ENCODE measurements around the gene SUCLG1.

The SUCLG1 gene

DNA sequence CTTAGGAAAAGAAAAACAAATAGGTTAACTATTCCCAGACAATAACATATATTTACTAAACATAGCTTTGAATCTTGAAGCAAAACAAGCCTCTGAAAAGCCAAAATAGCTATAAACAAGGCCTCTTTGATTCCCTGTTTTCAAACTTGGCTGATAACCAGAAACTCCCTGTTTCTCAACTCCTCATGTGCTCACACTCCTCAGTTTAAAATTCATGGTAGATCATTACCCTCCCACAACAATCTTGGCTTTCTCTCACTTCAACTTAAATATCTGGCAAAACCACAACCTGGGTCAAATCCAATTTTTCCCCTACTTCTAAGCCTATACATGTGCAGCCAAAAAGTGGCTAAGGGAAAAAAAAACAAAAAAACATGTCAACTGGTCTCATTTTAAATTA lies 15.6 kb downstream of the SUCLG1 start:
- TF ChIP-seq, protein P1, sequence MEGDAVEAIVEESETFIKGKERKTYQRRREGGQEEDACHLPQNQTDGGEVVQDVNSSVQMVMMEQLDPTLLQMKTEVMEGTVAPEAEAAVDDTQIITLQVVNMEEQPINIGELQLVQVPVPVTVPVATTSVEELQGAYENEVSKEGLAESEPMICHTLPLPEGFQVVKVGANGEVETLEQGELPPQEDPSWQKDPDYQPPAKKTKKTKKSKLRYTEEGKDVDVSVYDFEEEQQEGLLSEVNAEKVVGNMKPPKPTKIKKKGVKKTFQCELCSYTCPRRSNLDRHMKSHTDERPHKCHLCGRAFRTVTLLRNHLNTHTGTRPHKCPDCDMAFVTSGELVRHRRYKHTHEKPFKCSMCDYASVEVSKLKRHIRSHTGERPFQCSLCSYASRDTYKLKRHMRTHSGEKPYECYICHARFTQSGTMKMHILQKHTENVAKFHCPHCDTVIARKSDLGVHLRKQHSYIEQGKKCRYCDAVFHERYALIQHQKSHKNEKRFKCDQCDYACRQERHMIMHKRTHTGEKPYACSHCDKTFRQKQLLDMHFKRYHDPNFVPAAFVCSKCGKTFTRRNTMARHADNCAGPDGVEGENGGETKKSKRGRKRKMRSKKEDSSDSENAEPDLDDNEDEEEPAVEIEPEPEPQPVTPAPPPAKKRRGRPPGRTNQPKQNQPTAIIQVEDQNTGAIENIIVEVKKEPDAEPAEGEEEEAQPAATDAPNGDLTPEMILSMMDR (IDR thresholded peaks at IDR 0.05; ENCODE audit: insufficient read depth, low read length) = no peak
- TF ChIP-seq, protein P2, sequence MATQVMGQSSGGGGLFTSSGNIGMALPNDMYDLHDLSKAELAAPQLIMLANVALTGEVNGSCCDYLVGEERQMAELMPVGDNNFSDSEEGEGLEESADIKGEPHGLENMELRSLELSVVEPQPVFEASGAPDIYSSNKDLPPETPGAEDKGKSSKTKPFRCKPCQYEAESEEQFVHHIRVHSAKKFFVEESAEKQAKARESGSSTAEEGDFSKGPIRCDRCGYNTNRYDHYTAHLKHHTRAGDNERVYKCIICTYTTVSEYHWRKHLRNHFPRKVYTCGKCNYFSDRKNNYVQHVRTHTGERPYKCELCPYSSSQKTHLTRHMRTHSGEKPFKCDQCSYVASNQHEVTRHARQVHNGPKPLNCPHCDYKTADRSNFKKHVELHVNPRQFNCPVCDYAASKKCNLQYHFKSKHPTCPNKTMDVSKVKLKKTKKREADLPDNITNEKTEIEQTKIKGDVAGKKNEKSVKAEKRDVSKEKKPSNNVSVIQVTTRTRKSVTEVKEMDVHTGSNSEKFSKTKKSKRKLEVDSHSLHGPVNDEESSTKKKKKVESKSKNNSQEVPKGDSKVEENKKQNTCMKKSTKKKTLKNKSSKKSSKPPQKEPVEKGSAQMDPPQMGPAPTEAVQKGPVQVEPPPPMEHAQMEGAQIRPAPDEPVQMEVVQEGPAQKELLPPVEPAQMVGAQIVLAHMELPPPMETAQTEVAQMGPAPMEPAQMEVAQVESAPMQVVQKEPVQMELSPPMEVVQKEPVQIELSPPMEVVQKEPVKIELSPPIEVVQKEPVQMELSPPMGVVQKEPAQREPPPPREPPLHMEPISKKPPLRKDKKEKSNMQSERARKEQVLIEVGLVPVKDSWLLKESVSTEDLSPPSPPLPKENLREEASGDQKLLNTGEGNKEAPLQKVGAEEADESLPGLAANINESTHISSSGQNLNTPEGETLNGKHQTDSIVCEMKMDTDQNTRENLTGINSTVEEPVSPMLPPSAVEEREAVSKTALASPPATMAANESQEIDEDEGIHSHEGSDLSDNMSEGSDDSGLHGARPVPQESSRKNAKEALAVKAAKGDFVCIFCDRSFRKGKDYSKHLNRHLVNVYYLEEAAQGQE (IDR thresholded peaks at IDR 0.05; ENCODE audit: insufficient replicate concordance, low read depth) = no peak
- no peak for TF ChIP-seq GABPA (IDR thresholded peaks at IDR 0.05; ENCODE audit: low read depth)
- no peak for TF ChIP-seq SPI1 (IDR thresholded peaks at IDR 0.05; ENCODE audit: borderline replicate concordance, low read depth)
- no peak overlapping the region for H3K4me3 ChIP-seq (replicated peaks; ENCODE audit: insufficient read depth, low read length)
- H3K27ac ChIP-seq (replicated peaks) = no peak overlapping the region
- DNase-seq (ENCODE audit: low read depth in 1 of 2, low spot score in 1 of 2) = no peak
- no peaks in the 10 kb centered on the region for H3K27me3 ChIP-seq (ENCODE audit: insufficient read depth, poor library complexity, severe bottlenecking)

DNA sequence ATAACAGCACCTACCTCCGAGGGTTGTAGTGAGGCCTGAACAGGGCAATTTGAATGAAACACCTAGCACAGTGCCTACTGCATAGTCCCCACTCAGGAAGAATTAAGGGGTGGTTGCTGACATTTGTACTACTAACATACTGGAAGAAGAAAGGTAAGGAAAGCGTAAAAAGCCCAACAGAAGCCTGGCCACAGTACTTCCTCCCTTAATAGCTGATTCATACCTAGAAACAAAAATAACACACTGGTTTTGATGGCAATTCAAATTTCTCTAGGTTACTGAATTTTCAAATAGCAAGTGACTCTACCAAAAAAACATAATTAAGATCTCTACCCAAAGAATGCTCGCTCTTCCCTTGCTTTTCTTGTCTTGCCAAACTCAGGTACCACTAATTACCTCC lies 16.2 kb downstream of the SUCLG1 start:
- no peak for DNase-seq (ENCODE audit: low read depth in 1 of 2, low spot score in 1 of 2)
- no peak overlapping the region for H3K4me3 ChIP-seq (replicated peaks; ENCODE audit: insufficient read depth, low read length)
- H3K27ac ChIP-seq (replicated peaks) = no peak overlapping the region
- no peak for TF ChIP-seq POLR2AphosphoS5 (IDR thresholded peaks at IDR 0.05; ENCODE audit: low read depth)
- no peak for TF ChIP-seq GABPA (IDR thresholded peaks at IDR 0.05; ENCODE audit: low read depth)
- TF ChIP-seq SPI1 (IDR thresholded peaks at IDR 0.05; ENCODE audit: borderline replicate concordance, low read depth) = no peak
- TF ChIP-seq, protein P1 (IDR thresholded peaks at IDR 0.05; ENCODE audit: insufficient read depth, low read length) = no peak
- TF ChIP-seq, protein P2 (IDR thresholded peaks at IDR 0.05; ENCODE audit: insufficient replicate concordance, low read depth) = no peak
- no peaks in the 10 kb centered on the region for H3K27me3 ChIP-seq (ENCODE audit: insufficient read depth, poor library complexity, severe bottlenecking)

DNA sequence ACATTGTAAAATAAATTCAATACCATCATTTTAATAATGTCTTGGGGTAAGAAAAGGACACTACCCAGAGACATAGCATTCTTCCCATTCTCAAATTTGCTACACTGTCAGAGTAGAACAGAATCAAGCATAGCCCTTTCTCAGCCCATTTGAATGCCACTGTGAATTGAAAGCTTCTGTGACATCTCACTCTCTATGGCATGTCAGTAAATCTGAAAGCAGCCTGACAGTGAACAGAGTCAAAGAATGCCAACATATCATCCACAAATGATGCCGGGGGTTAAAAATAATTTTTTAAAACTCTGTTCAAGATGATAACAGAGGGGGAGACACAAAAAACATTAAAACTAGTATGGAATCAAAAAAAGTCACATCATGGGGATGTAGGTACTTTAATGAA lies 17.6 kb downstream of the SUCLG1 start:
- no peak overlapping the region for H3K27ac ChIP-seq (replicated peaks)
- DNase-seq (ENCODE audit: low read depth in 1 of 2, low spot score in 1 of 2) = no peak
- TF ChIP-seq GABPA (IDR thresholded peaks at IDR 0.05; ENCODE audit: low read depth) (no peak), SPI1 (IDR thresholded peaks at IDR 0.05; ENCODE audit: borderline replicate concordance, low read depth) (no peak), POLR2AphosphoS5 (IDR thresholded peaks at IDR 0.05; ENCODE audit: low read depth) (no peak)
- TF ChIP-seq, protein P2 (IDR thresholded peaks at IDR 0.05; ENCODE audit: insufficient replicate concordance, low read depth) = no peak
- TF ChIP-seq, protein P1 (IDR thresholded peaks at IDR 0.05; ENCODE audit: insufficient read depth, low read length) = no peak
- H3K4me3 ChIP-seq (replicated peaks; ENCODE audit: insufficient read depth, low read length) = no peak overlapping the region
- no peaks in the 10 kb centered on the region for H3K27me3 ChIP-seq (ENCODE audit: insufficient read depth, poor library complexity, severe bottlenecking)

Measured in HL-60 (cell line).